KBM-7 (cell line): ENCODE data around the gene FILIP1L.

Source experiments
- DNase-seq: peaks from one replicate; pipeline ENCODE4 v3.0.0-alpha.2; 2015
- in situ Hi-C: fragments of 300-500 bp; cut with MboI; formaldehyde crosslinking; loops from 2 replicates; pipeline ENCODE4 v1.14.3; 2020; ENCODE audit warnings: low sequenced_read_pairs, low pct_unique_long_range_greater_than_20kb, mixed read lengths

Gene FILIP1L

GRCh38 chr3:99925584-99926230, 188.6 kb downstream of the FILIP1L start:
- in situ Hi-C loops, result no loop called here
- no peak for DNase-seq

- in situ Hi-C loops, result no loop called here
- DNase-seq, result no peak
These were observed 190.4 kb downstream of the FILIP1L start for GRCh38 chr3:99923873-99924272.

- in situ Hi-C loops, result no loop called here
- no peak for DNase-seq
These were observed 192.3 kb downstream of the FILIP1L start for GRCh38 chr3:99921986-99922385.

- in situ Hi-C loops, result no loop called here
These were observed 193.0 kb downstream of the FILIP1L start for GRCh38 chr3:99921377-99921695.

GRCh38 chr3:99920481-99921376, 193.6 kb downstream of the FILIP1L start:
- in situ Hi-C loops, result no loop called here
- DNase-seq, result peak; percentile 58

More at GRCh38 chr3:99921377-99921695, 193.0 kb downstream of the FILIP1L start:
- DNase-seq, result no peak

GRCh38 chr3:99919694-99920093, 194.6 kb downstream of the FILIP1L start:
- in situ Hi-C loops, result no loop called here
- no peak for DNase-seq

- in situ Hi-C loops, result no loop called here
- DNase-seq, result no peak
These were observed 195.6 kb downstream of the FILIP1L start for GRCh38 chr3:99918715-99919114.

GRCh38 chr3:99915906-99916432, 198.3 kb downstream of the FILIP1L start:
- no peak for DNase-seq
- in situ Hi-C loops, result no loop called here

GRCh38 chr3:99911433-99911832, 202.9 kb downstream of the FILIP1L start:
- in situ Hi-C loops, result no loop called here
- no peak for DNase-seq

GRCh38 chr3:99910752-99911290, 203.5 kb downstream of the FILIP1L start:
- no peak for DNase-seq
- in situ Hi-C loops, result no loop called here

- in situ Hi-C loops, result no loop called here
- DNase-seq, result no peak
These were observed 204.4 kb downstream of the FILIP1L start for GRCh38 chr3:99909714-99910495.

GRCh38 chr3:99907959-99908544, 206.2 kb downstream of the FILIP1L start:
- in situ Hi-C loops, result no loop called here
- no peak for DNase-seq

GRCh38 chr3:99903869-99904268, 210.4 kb downstream of the FILIP1L start:
- in situ Hi-C loops, result no loop called here

GRCh38 chr3:99902091-99902490, 212.2 kb downstream of the FILIP1L start:
- in situ Hi-C loops, result no loop called here
- no peak for DNase-seq

More at GRCh38 chr3:99903869-99904268, 210.4 kb downstream of the FILIP1L start:
- DNase-seq, result no peak

GRCh38 chr3:99901200-99901926, 212.9 kb downstream of the FILIP1L start:
- in situ Hi-C loops, result no loop called here

GRCh38 chr3:99900248-99900647, 214.1 kb downstream of the FILIP1L start:
- in situ Hi-C loops, result no loop called here
- DNase-seq, result no peak

More at GRCh38 chr3:99901200-99901926, 212.9 kb downstream of the FILIP1L start:
- DNase-seq, result no peak

GRCh38 chr3:99899603-99900002, 214.7 kb downstream of the FILIP1L start:
- in situ Hi-C loops, result no loop called here
- DNase-seq, result no peak

- in situ Hi-C loops, result no loop called here
- no peak for DNase-seq
These were observed 217.8 kb downstream of the FILIP1L start for GRCh38 chr3:99896482-99896881.
